Measurements from ENCODE around the gene ADM2. TPM values are rescaled to one million over a fixed set of nuclear protein-coding genes. Genes with fewer than 3 reads are reported as not detected.

The ADM2 gene
- total RNA-seq, 1 experiment from 2014 or later, result 10.5 TPM

GRCh38 chr22:50523458-50523805 lies 42.1 kb downstream of the ADM2 start:
- no peaks in the 10 kb centered on the region for H3K27me3 ChIP-seq (ENCODE audit: insufficient read depth, low read depth)
- H3K4me3 ChIP-seq, result no peak overlapping the region
- H3K9me3 ChIP-seq (ENCODE audit: insufficient read depth, low read depth), result no peaks in the 10 kb centered on the region
- no peak overlapping the region for H3K27ac ChIP-seq
- no TSS peak for BruUV-seq (replicated peaks)
- intact Hi-C loops (cut with micrococcal nuclease; ENCODE audit: unreplicated experiment), result no loop called here
- CTCF ChIA-PET, result no interaction called here
- H3K4me2 ChIP-seq, result peak overlapping the region; percentile 94; the same call in 1 of the 2 replicates
- H3F3A ChIP-seq (ENCODE audit: insufficient read depth, low read depth), result peaks cover 45% of the 10 kb centered on the region
- peaks cover 23% of the 10 kb centered on the region for H3K4me1 ChIP-seq (replicated peaks; ENCODE audit: insufficient read depth)
- no peaks in the 10 kb centered on the region for H3K9me2 ChIP-seq (ENCODE audit: insufficient read depth)
- DNase-seq, result no peak
- TF ChIP-seq EZH2 (IDR thresholded peaks at IDR 0.05; ENCODE audit: low read depth), result no peak
- TF ChIP-seq, protein P1, sequence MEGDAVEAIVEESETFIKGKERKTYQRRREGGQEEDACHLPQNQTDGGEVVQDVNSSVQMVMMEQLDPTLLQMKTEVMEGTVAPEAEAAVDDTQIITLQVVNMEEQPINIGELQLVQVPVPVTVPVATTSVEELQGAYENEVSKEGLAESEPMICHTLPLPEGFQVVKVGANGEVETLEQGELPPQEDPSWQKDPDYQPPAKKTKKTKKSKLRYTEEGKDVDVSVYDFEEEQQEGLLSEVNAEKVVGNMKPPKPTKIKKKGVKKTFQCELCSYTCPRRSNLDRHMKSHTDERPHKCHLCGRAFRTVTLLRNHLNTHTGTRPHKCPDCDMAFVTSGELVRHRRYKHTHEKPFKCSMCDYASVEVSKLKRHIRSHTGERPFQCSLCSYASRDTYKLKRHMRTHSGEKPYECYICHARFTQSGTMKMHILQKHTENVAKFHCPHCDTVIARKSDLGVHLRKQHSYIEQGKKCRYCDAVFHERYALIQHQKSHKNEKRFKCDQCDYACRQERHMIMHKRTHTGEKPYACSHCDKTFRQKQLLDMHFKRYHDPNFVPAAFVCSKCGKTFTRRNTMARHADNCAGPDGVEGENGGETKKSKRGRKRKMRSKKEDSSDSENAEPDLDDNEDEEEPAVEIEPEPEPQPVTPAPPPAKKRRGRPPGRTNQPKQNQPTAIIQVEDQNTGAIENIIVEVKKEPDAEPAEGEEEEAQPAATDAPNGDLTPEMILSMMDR (conservative IDR thresholded peaks at IDR 0.05), result no peak
- peaks cover 24% of the 10 kb centered on the region for H4K20me1 ChIP-seq (ENCODE audit: insufficient read depth)
- POLR2A ChIA-PET (ENCODE audit: unreplicated experiment), result no interaction called here
- peaks cover 23% of the 10 kb centered on the region for H3K79me2 ChIP-seq (ENCODE audit: low read depth)
- no peak overlapping the region for H2AFZ ChIP-seq
- H3K36me3 ChIP-seq (ENCODE audit: low read depth), result peaks cover 16% of the 10 kb centered on the region

- peaks cover 24% of the 10 kb centered on the region for H4K20me1 ChIP-seq (ENCODE audit: insufficient read depth)
- H3K9me3 ChIP-seq (ENCODE audit: insufficient read depth, low read depth), result no peaks in the 10 kb centered on the region
- H3K4me1 ChIP-seq (replicated peaks; ENCODE audit: insufficient read depth), result peaks cover 23% of the 10 kb centered on the region
- peaks cover 13% of the 10 kb centered on the region for H3K36me3 ChIP-seq (ENCODE audit: low read depth)
- ChIA-PET CTCF (interaction anchor here (2.6 kb wide), 1 partner anchor 39 kb away, joined by 14 read pairs; the partner anchor contains the start of gene SYCE3), POLR2A (ENCODE audit: unreplicated experiment) (no interaction called here)
- peak overlapping the region; percentile 56; the same call in 1 of the 2 replicates for H3K27ac ChIP-seq
- H3K9me2 ChIP-seq (ENCODE audit: insufficient read depth), result no peaks in the 10 kb centered on the region
- no peak overlapping the region for H2AFZ ChIP-seq
- intact Hi-C loops (cut with micrococcal nuclease; ENCODE audit: unreplicated experiment), result loop anchor here (2.0 kb wide), 1 partner anchor 15 kb away; the partner anchor contains the start of gene NCAPH2
- peak overlapping the region; percentile 94 for H3K4me2 ChIP-seq
- H3F3A ChIP-seq (ENCODE audit: insufficient read depth, low read depth), result peaks cover 51% of the 10 kb centered on the region
- TF ChIP-seq, protein P1 (conservative IDR thresholded peaks at IDR 0.05), result no peak
- no peak for TF ChIP-seq EZH2 (IDR thresholded peaks at IDR 0.05; ENCODE audit: low read depth)
- DNase-seq, result peak in 1 of 2 experiments; percentile 28
- H3K79me2 ChIP-seq (ENCODE audit: low read depth), result peaks cover 23% of the 10 kb centered on the region
- peak overlapping the region; percentile 96 for H3K4me3 ChIP-seq
- no peaks in the 10 kb centered on the region for H3K27me3 ChIP-seq (ENCODE audit: insufficient read depth, low read depth)
- TSS peak; percentile 37 for BruUV-seq (replicated peaks)
Observed at GRCh38 chr22:50523806-50524675, 42.7 kb downstream of the ADM2 start.

DNA sequence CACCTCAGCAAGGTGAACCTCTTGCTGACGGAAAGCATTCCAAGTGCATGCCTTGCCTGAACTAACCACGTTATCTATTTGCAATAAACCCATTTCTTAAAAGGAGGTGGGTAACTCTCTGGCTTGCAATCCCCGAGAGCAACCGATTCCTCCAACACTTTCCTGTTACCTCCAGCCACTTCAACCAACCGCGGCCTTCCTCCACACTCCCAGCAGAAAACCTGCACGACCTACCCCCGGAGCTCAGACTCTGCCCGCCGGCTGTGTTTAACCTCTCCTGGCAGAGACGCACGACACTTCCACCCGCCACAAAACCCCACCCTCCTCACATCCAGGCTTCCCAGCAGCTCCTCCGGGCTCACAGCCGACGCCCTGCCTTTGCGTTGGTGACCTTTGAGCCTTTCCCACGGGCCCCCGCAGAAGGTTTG lies 43.3 kb downstream of the ADM2 start:
- TF ChIP-seq, protein P1 (conservative IDR thresholded peaks at IDR 0.05), result no peak
- TF ChIP-seq EZH2 (IDR thresholded peaks at IDR 0.05; ENCODE audit: low read depth), result no peak
- H4K20me1 ChIP-seq (ENCODE audit: insufficient read depth), result peaks cover 24% of the 10 kb centered on the region
- H3K36me3 ChIP-seq (ENCODE audit: low read depth), result peaks cover 7% of the 10 kb centered on the region
- peak overlapping the region; percentile 94 for H3K4me2 ChIP-seq
- no peak for DNase-seq
- H3K4me1 ChIP-seq (replicated peaks; ENCODE audit: insufficient read depth), result peaks cover 23% of the 10 kb centered on the region
- no peaks in the 10 kb centered on the region for H3K9me2 ChIP-seq (ENCODE audit: insufficient read depth)
- H3K79me2 ChIP-seq (ENCODE audit: low read depth), result peaks cover 23% of the 10 kb centered on the region
- intact Hi-C loops (cut with micrococcal nuclease; ENCODE audit: unreplicated experiment), result loop anchor here (2.0 kb wide), 1 partner anchor 16 kb away; the partner anchor contains the start of gene NCAPH2
- H3K4me3 ChIP-seq, result peak overlapping the region; percentile 96
- POLR2A ChIA-PET (ENCODE audit: unreplicated experiment), result interaction anchor here (1.4 kb wide), 1 partner anchor 17 kb away, joined by 27 read pairs; the partner anchor contains the start of genes LMF2 and NCAPH2
- H3K27ac ChIP-seq, result peak overlapping the region; percentile 56
- H3F3A ChIP-seq (ENCODE audit: insufficient read depth, low read depth), result peaks cover 53% of the 10 kb centered on the region
- H2AFZ ChIP-seq, result peak overlapping the region; percentile 85
- CTCF ChIA-PET, result interaction anchor here (1.2 to 2.6 kb wide), 2 partner anchors 38 to 183 kb away, joined by 4 to 14 read pairs; partner anchors contain the start of gene SYCE3
- no peaks in the 10 kb centered on the region for H3K27me3 ChIP-seq (ENCODE audit: insufficient read depth, low read depth)
- no peaks in the 10 kb centered on the region for H3K9me3 ChIP-seq (ENCODE audit: insufficient read depth, low read depth)
- BruUV-seq (replicated peaks), result no TSS peak
